Endothelial cell of umbilical vein (primary cell): ENCODE data around the gene LHX1. TPM values are rescaled to one million over a fixed set of nuclear protein-coding genes. Genes with fewer than 3 reads are reported as not detected.

Experiments
- BruUV-seq: library from RNA; stranded (reverse); fragments of 400-500 nt; replicated peaks from 2 replicates; lab custom pipeline; 2021; lab: Mats Ljungman, UMichigan
- CTCF ChIA-PET: fragments of 300-600, 350-600 bp; sonication (Branson Sonifier 250); formaldehyde crosslinking; loops from one replicate; lab custom pipeline; 2021; ENCODE audit warnings: antibody characterized with exemption, inconsistent platforms; lab: Charles Lee
- POLR2A ChIA-PET: fragments of 300-600, 350-600 bp; sonication (Branson Sonifier 250); formaldehyde crosslinking; loops from one replicate; lab custom pipeline; 2021; ENCODE audit warnings: antibody characterized with exemption, inconsistent platforms; lab: Charles Lee
- DNase-seq: peaks from one replicate; pipeline ENCODE4 v3.0.0-alpha.2; 2011; ENCODE audit warnings: low read depth, low spot score
- FAIRE-seq: peaks from 2 replicates; lab custom pipeline; 2011; peaks lifted over from hg19 to GRCh38; lab: Jason Lieb, UNC
- H2AFZ ChIP-seq: 2 replicates; pipeline ENCODE4 v1.6.0; 2012; ENCODE audit warnings: low read depth, low read length, control low read depth, inconsistent platforms
- H3K27ac ChIP-seq: 2 replicates; pipeline ENCODE4 v1.5.1; 2011; ENCODE audit warnings: low read depth, mild to moderate bottlenecking, control low read depth, low read length, moderate library complexity; ENCODE audit not compliant: insufficient read depth
- H3K27me3 ChIP-seq, 2 experiments: 2 replicates each; pipeline versions ENCODE4 v1.6.0 to v1.6.1; 2011; ENCODE audit warnings: low read length in 2 of 2, mixed read lengths in 1 of 2; ENCODE audit not compliant: control insufficient read depth in 2 of 2, insufficient read depth in 2 of 2
- H3K36me3 ChIP-seq, 2 experiments: 2 replicates in 1 of 2; 3 replicates in 1 of 2; pipeline ENCODE4 v1.5.1; 2011; ENCODE audit warnings: low read length in 2 of 2, mild to moderate bottlenecking in 1 of 2, moderate library complexity in 1 of 2; ENCODE audit not compliant: control insufficient read depth in 2 of 2, insufficient read depth in 2 of 2; ENCODE audit errors: extremely low read depth in 1 of 2
- H3K4me1 ChIP-seq: 3 replicates; pipeline ENCODE4 v1.5.1; 2011; ENCODE audit warnings: mild to moderate bottlenecking, low read length; ENCODE audit not compliant: control insufficient read depth, insufficient read depth; ENCODE audit errors: extremely low read depth
- H3K4me2 ChIP-seq: 2 replicates; pipeline ENCODE4 v1.6.1; 2011; ENCODE audit warnings: low read length, control low read depth, mixed read lengths; ENCODE audit not compliant: insufficient read depth
- H3K4me3 ChIP-seq, 3 experiments: fragments of 200-600 bp in 1 of 3; sonication (generic), shearing (Covaris generic) in 1 of 3; replicated peaks in 1 of 3; 2 replicates each; pipeline ENCODE4 v1.5.1; 2011 to 2016; ENCODE audit warnings: control low read depth in 3 of 3, low read length in 3 of 3, mild to moderate bottlenecking in 2 of 3, inconsistent platforms in 1 of 3, low read depth in 1 of 3, moderate library complexity in 1 of 3; ENCODE audit not compliant: insufficient read depth in 1 of 3
- H3K79me2 ChIP-seq: 2 replicates; pipeline ENCODE4 v1.6.0; 2012; ENCODE audit warnings: low read length, inconsistent platforms; ENCODE audit not compliant: control insufficient read depth, insufficient read depth
- H3K9ac ChIP-seq: replicated peaks from 2 replicates; pipeline ENCODE3; 2011; ENCODE audit warnings: low read length, control low read depth; ENCODE audit not compliant: insufficient read depth; ENCODE audit errors: extremely low read depth
- H3K9me1 ChIP-seq: replicated peaks from 3 replicates; pipeline ENCODE4 v1.6.0; 2011; ENCODE audit warnings: mild to moderate bottlenecking, low read length; ENCODE audit not compliant: control insufficient read depth, insufficient read depth; ENCODE audit errors: extremely low read depth
- H3K9me3 ChIP-seq: replicated peaks from 2 replicates; pipeline ENCODE4 v1.5.1; 2012; ENCODE audit warnings: low read length, inconsistent platforms; ENCODE audit not compliant: control insufficient read depth, insufficient read depth
- H4K20me1 ChIP-seq: replicated peaks from 2 replicates; pipeline ENCODE3; 2011; ENCODE audit warnings: mild to moderate bottlenecking, low read length; ENCODE audit not compliant: control insufficient read depth, insufficient read depth; ENCODE audit errors: extremely low read depth
- CTCF ChIP-seq, 2 donors: IDR thresholded peaks; 1 replicate in 1 of 2; 2 replicates in 1 of 2; pipeline ENCODE4 v1.5.1; 2011; ENCODE audit warnings: low read length in 2 of 2, mild to moderate bottlenecking in 2 of 2, moderate library complexity in 2 of 2, control low read depth in 1 of 2, inconsistent platforms in 1 of 2, low read depth in 1 of 2; ENCODE audit not compliant: insufficient read depth in 1 of 2; ENCODE audit errors: extremely low read depth in 1 of 2
- EZH2 ChIP-seq: IDR thresholded peaks from 2 replicates; pipeline ENCODE4 v1.6.1; 2012; ENCODE audit warnings: borderline replicate concordance, low read depth, mild to moderate bottlenecking, moderate library complexity, low read length, inconsistent platforms; ENCODE audit not compliant: severe bottlenecking
- POLR2AphosphoS5 ChIP-seq: IDR thresholded peaks from 2 replicates; pipeline ENCODE4 v1.6.1; 2012; ENCODE audit warnings: low read depth, mild to moderate bottlenecking, control low read depth, low read length, moderate library complexity; ENCODE audit not compliant: insufficient read depth
- dilution Hi-C: fragments of 300-500 bp; cut with MboI; formaldehyde crosslinking; loops from one replicate; pipeline ENCODE4 v1.15.0; 2019; ENCODE audit warnings: low sequenced_read_pairs; ENCODE audit not compliant: extremely low pct_ligation_motif_present
- intact Hi-C: fragments of 100-400 bp; cut with micrococcal nuclease; formaldehyde crosslinking; loops from one replicate; pipeline ENCODE4 v1.10.0; 2022
- polyA plus RNA-seq, 4 experiments: library from polyadenylated mRNA; depleted of rRNA in 3 of 4; stranded (reverse) in 3 of 4; unstranded in 1 of 4; fragments of >200 nt; gene quantifications; 2 replicates each; pipeline versions ENCODE4 v1.2.1 to v1.2.3, GENCODE V29; 2011 to 2012; ENCODE audit warnings: missing spikeins in 1 of 4
- total RNA-seq: library from RNA; stranded (reverse); gene quantifications from 2 replicates; pipeline ENCODE4 v1.2.3, GENCODE V29; 2021

The LHX1 gene
- total and polyA plus RNA-seq, 2 donors (not counting 3 experiments of a cell fraction or from before 2014, with no cell fraction given): not detected

GRCh38 chr17:36934692-36935630 is 2.3 kb upstream of the LHX1 start:
- BruUV-seq: no TSS peak
- no peak overlapping the region for H3K4me2 ChIP-seq
- TF ChIP-seq CTCF (IDR thresholded peaks at IDR 0.05; ENCODE audit: extremely low read depth in 1 of 2, insufficient read depth in 1 of 2, low read depth in 1 of 2, low read length in 2 of 2) (no peak), POLR2AphosphoS5 (no peak), EZH2 (peak; percentile 70)
- H3K36me3 ChIP-seq: no peaks in the 10 kb centered on the region
- FAIRE-seq: no peak
- POLR2A ChIA-PET: no interaction called here
- H4K20me1 ChIP-seq: no peaks in the 10 kb centered on the region
- H3K4me1 ChIP-seq: peaks cover 5% of the 10 kb centered on the region
- no peak for DNase-seq
- peaks cover 94 to 99% of the 10 kb centered on the region in 2 experiments for H3K27me3 ChIP-seq
- no peaks in the 10 kb centered on the region for H3K79me2 ChIP-seq
- CTCF ChIA-PET: no interaction called here
- H3K27ac ChIP-seq: no peak overlapping the region
- H3K9me1 ChIP-seq: no peaks in the 10 kb centered on the region
- intact Hi-C loops (loop anchor here (5.0 kb wide), 2 partner anchors 83 to 112 kb away; no protein-coding TSS in a partner anchor), dilution Hi-C loops (no loop called here)
- no peaks in the 10 kb centered on the region for H3K9me3 ChIP-seq
- no peak overlapping the region for H3K9ac ChIP-seq
- no peak overlapping the region for H3K4me3 ChIP-seq
- no peak overlapping the region for H2AFZ ChIP-seq
